Fibroblast of skin of scalp (primary cell): ENCODE measurements around the gene SOCS4.
"Not testable (repeated sequence)": the region's sequence is repeated elsewhere in the genome, so short reads cannot be mapped to it uniquely, and the experiment has no call there.

Experiments used
- DNase-seq: peaks from one replicate; pipeline ENCODE4 v3.0.0-alpha.2; 2013

The SOCS4 gene

DNA sequence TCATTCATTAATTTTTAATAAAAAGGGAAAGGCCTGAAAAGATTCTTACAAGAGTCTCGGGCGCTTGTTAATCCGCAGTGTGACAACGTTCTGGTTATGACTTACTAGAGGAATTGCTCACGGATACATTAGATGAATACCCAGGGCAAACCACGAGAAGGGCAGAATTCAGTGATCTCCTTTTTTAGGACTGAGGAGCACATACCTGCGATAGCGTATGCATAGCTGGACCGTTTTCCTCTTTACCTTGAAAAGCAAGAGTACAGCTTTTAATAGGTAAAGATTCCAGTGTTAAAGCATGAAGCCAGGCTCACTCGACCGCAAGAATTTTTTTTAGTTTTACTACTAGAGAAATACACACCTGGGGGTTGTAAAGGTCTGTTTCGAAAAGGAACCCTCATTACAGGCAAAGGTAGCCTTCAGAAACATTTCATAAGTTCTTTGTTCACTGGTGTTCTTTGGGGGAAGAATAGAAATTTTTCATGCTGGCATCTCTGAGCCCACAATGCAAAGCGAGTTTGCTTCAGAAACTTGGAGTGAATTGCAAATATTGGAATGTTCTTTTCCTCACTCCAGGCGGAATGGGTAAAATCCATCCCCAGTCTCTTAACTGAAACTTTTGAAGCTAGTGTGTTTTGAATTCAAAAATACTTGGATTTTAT lies 25.4 kb downstream of the SOCS4 start:
- peak; percentile 33 for DNase-seq

GRCh38 chr14:55053018-55053417 lies 26.0 kb downstream of the SOCS4 start:
- DNase-seq, result no peak

DNA sequence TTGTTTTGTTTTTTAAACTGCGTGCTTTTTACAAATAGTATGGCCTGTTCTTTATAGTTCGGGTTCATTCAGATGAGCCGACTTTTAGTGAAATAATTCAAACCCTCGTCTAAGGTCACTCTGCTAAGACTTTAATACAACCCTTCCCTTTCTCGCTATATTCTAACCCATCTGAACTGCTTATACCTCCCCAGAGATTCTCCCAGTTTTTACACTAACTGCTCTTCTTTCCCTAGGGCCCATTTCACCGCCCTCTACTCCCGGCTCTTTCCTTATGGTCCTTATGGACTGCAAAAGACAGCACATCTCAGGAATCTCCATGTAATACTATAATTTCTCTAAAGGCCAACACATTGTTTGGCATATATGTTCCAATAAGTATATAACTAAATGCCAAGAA lies 26.5 kb downstream of the SOCS4 start:
- DNase-seq, result no peak

DNA sequence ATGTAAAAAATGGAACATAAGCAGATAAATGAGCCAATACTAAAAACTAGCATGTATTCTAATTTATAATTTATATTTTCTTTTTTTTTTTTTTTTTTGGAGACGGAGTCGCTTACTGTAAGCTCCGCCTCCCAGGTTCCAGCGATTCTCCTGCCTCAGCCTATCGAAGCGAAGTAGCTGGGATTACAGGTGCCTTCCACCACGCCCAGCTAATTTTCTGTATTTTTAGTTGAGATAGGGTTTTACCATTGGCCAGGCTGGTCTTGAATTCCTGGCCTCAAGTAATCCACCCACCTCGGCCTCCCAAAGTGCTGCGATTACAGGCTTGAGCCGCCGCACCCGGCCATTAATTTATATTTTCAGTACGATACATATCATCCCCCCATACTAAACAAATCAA lies 27.1 kb downstream of the SOCS4 start:
- DNase-seq, result no peak

DNA sequence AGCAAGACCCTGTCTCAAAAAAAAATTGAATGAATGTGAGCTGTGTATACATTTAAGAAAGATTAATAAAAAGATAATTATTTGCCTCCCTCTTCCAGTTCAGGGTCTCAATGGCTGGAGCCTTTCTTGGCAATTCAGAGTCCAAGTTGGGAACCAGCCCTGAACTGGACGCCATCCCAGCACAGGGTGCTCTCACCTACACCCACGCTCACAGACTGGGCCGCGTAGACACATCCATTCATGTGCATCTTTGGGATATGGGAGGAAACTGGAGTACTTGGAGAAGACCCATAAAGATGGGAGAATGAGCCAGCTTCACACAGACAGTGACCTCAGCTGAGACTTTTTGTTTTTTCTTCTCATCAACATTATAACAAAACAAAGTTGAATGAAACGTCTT lies 30.9 kb downstream of the SOCS4 start:
- no peak for DNase-seq

GRCh38 chr14:55059333-55059732 lies 32.3 kb downstream of the SOCS4 start:
- no peak for DNase-seq

GRCh38 chr14:55062517-55063351 lies 35.7 kb downstream of the SOCS4 start:
- DNase-seq, result no peak

DNA sequence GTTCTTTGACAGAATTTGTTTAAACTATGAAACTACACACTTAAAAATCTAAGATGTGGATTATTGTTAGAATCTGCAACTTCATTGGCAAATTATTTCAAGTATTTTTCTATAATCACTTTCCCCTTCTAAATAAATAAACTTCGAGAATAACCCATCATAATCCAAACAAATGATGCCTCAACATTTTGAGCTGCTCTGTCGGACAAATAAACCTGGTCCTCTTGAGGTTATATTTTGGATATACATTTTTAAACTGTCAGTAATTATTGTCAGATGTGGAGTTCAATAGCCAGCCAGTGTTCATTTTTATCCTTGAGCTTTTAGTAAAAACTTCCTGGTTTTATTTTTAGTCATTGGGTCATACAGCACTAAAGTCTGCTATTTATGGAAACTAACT lies 37.9 kb downstream of the SOCS4 start:
- not testable (repeated sequence) for DNase-seq

- no peak for DNase-seq
Measured at GRCh38 chr14:55065411-55065810, 38.4 kb downstream of the SOCS4 start.

- DNase-seq, result no peak
Measured at GRCh38 chr14:55066223-55066622, 39.2 kb downstream of the SOCS4 start.

DNA sequence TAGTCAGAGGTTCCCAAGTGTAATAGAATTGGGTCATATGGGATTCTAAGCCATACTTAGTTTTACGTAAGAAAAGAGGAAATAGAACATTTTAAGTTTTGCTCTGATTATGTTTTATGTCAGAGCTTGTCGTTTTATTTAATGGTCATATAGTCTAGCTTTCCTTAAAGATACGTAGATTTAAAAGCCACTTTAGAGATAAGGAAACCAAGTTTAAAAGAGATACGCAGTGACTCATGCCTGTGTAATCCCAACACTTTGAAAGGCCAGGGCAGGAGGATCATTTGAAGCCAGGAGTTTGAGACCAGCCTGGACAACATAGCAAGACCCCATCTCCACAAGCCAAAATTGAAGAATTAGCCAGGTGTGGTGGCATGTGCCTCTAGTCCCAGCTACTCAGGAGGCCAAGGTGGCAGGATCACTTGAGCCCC lies 44.0 kb downstream of the SOCS4 start:
- DNase-seq, result no peak

DNA sequence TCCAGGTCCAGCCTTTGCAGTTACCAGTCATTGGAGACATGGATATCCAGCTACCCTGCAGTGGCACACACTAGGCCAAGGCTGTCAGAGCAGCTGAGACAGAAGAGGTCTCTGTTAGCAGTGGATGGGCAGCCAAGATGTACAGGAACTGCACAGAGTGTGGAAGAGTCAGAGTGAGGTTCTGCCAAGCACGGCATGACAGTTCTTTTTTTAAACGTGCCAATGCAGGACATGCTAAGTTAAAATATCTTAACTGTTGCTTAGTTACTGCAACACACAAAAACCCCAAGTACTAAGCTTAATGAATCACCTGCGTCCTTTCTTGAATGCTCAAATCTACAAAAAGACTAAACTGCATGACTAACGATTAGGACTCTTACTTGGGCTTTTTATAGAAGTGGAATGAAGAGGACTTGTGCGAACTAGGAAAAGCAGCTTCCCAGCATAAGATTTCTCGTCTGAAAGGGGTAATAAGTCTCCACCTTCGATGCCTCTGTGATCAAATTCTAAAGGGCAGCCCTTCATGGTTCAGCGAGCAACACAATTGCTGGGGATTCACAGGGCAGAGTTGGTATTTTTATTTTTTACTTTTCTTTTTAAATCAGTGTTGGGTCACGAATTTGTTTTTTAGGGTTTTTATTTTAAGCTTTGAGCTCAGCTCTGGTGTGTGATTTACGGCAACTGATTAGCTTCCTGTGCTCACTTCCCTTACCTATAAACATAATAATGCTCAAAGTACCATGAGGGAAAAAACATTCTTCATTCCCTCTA lies 45.0 kb downstream of the SOCS4 start:
- DNase-seq, result peak; percentile 42

DNA sequence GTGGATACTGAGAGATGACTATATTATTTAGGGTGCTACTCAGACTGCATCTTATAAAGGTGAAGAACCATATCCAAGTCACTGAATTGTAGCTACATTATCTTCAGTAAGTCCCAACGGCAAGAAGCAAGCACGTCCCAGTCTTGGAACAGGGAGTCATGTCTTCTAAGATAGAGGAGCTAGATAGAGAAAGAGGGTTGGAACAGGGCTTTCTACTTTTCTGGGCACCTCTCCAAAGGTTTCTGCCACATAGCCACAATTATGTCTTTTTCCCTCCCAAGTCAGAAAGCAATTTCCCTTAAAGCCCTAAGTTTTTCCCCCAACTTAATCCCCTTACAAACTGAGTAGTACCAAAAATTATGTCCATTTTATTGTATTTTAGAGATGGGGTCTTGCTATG lies 46.8 kb downstream of the SOCS4 start:
- DNase-seq, result peak; percentile 79

DNA sequence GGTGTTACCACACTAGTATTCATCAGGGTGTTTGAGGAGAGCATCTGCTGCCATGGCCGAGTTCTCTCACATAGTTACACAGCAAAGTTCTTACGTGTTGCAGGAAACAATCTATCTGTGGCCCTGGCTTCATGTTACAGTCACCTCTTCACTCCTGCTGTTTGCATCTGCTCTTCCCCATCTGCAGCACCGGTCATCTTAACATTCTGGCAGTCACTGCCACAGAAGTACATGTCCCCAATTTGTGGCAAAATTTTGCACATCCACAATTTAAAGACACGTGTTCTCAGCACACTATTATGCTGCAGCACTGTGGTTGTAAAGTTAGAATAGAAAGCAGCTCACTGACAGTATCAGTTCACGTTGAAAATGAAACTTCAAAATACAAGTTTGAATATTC lies 47.6 kb downstream of the SOCS4 start:
- DNase-seq, result no peak

- peak; percentile 40 for DNase-seq
Measured at GRCh38 chr14:55075628-55076175, 48.7 kb downstream of the SOCS4 start.

DNA sequence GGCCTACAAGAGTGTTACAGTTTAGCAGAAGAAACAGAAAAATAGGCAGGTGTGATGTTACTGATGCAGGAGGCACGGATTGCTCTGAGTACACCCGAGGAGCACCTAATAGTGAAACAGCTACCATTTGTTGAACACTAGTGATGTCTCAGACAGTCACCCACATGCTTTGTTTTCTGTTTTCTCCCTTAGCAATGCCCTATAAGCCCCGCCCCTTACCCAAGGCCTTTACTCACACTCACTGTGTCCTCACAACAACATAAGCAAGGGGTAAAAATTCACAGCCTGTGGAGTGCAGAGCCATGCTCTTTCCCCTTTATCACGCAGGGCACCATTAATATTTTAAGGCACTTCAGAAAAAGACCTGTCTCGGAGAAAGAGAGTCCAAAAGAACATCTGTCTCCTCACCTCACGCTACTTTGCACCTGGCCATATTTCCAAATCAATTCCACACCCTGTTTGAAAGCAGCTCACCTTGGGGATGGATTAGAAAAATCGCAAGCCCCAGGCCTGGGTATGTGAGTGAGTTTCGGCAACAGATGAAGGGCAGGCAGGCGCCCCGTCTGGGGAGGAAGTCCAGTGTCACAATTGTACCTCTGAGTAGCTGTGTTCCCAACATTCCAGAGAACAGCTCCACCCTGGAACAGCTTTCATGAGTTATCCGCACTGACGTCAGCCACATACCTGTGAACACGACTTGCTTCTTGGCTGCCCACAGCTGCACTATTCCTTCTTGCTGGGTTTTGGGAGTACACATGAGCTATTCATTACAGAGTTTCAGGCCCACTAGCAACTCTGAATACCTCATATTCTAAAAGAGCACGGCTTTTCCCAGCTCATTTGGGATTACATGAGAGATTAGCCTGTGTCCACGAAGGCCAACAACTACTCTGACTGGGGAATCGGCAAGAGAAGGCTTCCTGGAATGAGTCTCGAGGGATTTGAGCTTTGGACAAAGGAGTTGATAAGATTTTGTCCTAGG lies 50.4 kb downstream of the SOCS4 start:
- DNase-seq, result peak; percentile 40

GRCh38 chr14:55079961-55080360 lies 52.9 kb downstream of the SOCS4 start:
- DNase-seq, result not testable (repeated sequence)

GRCh38 chr14:55084401-55085059 lies 57.5 kb downstream of the SOCS4 start:
- DNase-seq, result no peak

DNA sequence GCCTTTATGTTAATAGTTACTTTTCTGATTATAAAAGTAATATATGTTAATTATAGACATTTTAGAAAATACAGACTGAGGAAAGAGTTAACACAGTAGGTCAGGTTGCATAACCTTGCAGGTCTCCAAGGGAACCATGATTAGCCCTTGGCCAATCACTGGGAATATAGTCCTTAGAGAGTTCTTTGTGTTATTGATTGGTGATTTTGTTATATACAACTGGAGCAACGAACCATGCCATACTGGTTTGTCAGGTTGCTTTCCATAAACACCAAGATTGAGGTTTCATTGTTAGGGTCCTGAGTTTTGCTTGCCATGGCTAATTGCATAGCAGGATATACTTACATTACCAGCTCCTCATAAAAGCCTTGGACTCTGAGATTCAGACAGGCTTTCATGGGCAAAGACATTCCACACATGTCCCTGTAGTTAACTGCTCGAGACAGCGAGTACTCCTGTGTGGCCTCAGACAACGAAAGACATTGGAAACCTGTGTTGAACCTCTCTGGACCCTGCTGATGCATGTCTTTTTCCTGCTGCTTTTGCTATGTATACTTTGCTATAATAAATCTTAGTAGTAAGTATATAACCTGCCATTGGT lies 58.1 kb downstream of the SOCS4 start:
- DNase-seq, result no peak

DNA sequence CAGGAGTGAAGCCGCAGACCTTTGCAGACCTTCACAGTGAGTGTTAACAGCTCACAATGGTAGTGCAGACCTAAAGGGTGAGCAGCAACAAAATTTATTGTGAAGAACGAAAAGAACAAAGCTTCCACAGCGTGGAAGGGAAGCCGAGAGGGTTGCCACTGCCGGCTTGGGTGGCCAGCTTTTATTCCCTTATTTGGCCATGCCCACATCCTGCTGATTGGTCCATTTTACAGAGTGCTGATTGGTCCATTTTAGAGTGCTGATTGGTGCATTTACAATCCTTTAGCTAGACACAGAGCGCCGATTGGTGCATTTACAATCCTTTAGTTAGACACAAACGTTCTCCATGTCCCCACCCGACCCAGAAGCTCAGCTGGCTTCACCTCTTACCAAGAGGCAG lies 59.9 kb downstream of the SOCS4 start:
- DNase-seq, result no peak

DNA sequence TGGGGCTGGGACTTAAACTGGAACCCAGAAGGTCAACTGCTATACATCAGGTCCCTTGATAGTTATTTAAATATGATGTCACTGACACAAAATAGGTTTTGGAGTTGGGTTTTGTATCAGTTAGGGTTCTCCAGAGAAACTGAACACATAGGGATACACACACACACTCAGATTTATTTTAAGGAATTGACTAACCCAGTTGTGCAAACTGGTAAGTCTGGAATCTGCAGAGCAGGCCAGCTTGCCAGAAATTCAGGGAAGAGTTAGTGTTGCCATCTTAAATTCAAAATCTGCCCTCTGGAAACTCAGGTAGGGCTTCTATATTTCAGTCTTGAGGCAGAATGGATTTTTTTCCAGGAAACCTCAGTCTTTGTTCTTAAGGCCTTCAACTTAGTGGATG lies 61.3 kb downstream of the SOCS4 start:
- DNase-seq, result no peak
